ENCODE measurements around the gene CCDC192. TPM values are rescaled to one million over a fixed set of nuclear protein-coding genes. Genes with fewer than 3 reads are reported as not detected.

CCDC192 gene
- total RNA-seq = not detected in 2 replicates

- Histone ChIP-seq H3K36me3 (ENCODE audit: control insufficient read depth, insufficient read depth, low read length) (no peaks in the 10 kb centered on the region), H3K27me3 (ENCODE audit: control insufficient read depth, insufficient read depth, low read length) (no peaks in the 10 kb centered on the region), H3K4me3 (ENCODE audit: low read depth, low read length) (no peak within 1 kb of the TSS)
- no peak for DNase-seq (ENCODE audit: low read depth)
- TF ChIP-seq CTCF (IDR thresholded peaks at IDR 0.05; ENCODE audit: insufficient read depth, low read length, poor library complexity, severe bottlenecking) = no peak
Measured at GRCh38 chr5:127702926-127703561, at the start of gene CCDC192. TSS of gene CCDC192 (plus strand) at chr5:127703391. CDS start at chr5:127703446, 55 bp downstream.

- no peaks in the 10 kb centered on the region for H3K27me3 ChIP-seq (ENCODE audit: control insufficient read depth, insufficient read depth, low read length)
- H3K4me3 ChIP-seq (ENCODE audit: low read depth, low read length) = no peak overlapping the region
- DNase-seq (ENCODE audit: low read depth) = no peak
- no peak for TF ChIP-seq CTCF (IDR thresholded peaks at IDR 0.05; ENCODE audit: insufficient read depth, low read length, poor library complexity, severe bottlenecking)
- H3K36me3 ChIP-seq (ENCODE audit: control insufficient read depth, insufficient read depth, low read length) = no peaks in the 10 kb centered on the region
Measured at GRCh38 chr5:127656825-127657224, 46.4 kb upstream of the CCDC192 start.

- Histone ChIP-seq H3K36me3 (ENCODE audit: control insufficient read depth, insufficient read depth, low read length) (no peaks in the 10 kb centered on the region), H3K27me3 (ENCODE audit: control insufficient read depth, insufficient read depth, low read length) (no peaks in the 10 kb centered on the region), H3K4me3 (ENCODE audit: low read depth, low read length) (no peak overlapping the region)
- no peak for TF ChIP-seq CTCF (IDR thresholded peaks at IDR 0.05; ENCODE audit: insufficient read depth, low read length, poor library complexity, severe bottlenecking)
- no peak for DNase-seq (ENCODE audit: low read depth)
Measured at GRCh38 chr5:127660047-127660733, 43.0 kb upstream of the CCDC192 start.

- Histone ChIP-seq H3K27me3 (ENCODE audit: control insufficient read depth, insufficient read depth, low read length) (no peaks in the 10 kb centered on the region), H3K4me3 (ENCODE audit: low read depth, low read length) (no peak overlapping the region), H3K36me3 (ENCODE audit: control insufficient read depth, insufficient read depth, low read length) (no peaks in the 10 kb centered on the region)
- no peak for TF ChIP-seq CTCF (IDR thresholded peaks at IDR 0.05; ENCODE audit: insufficient read depth, low read length, poor library complexity, severe bottlenecking)
- no peak for DNase-seq (ENCODE audit: low read depth)
Measured at GRCh38 chr5:127664093-127664492, 39.1 kb upstream of the CCDC192 start.

- no peak for DNase-seq (ENCODE audit: low read depth)
- H3K27me3 ChIP-seq (ENCODE audit: control insufficient read depth, insufficient read depth, low read length) = no peaks in the 10 kb centered on the region
- no peak overlapping the region for H3K4me3 ChIP-seq (ENCODE audit: low read depth, low read length)
- TF ChIP-seq CTCF (IDR thresholded peaks at IDR 0.05; ENCODE audit: insufficient read depth, low read length, poor library complexity, severe bottlenecking) = no peak
- no peaks in the 10 kb centered on the region for H3K36me3 ChIP-seq (ENCODE audit: control insufficient read depth, insufficient read depth, low read length)
Measured at GRCh38 chr5:127665641-127666040, 37.5 kb upstream of the CCDC192 start.

Data from kidney epithelial cell (primary cell).